ENCODE measurements around the gene ZNF664.

The ZNF664 gene

DNA sequence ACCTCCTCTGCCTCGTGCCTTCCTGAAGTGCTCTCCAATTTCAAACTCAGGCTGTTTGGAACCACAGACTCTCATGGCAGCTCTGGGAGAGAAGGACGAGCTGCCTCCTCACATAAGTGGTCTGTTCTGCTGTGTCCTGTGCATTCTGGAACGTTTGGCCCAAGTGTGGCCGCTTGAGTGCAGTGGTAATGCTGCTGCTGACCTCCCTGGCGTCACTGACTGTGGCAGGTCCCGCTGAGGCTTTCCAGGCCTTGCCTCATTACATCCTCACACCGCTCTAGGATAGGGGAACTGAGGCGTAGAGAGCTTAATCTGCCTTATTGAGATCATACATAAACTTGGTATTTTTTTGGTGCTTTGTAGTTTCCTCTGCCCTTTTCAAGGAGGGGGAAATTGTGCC, 14.6 kb upstream of the ZNF664 start:
- no peak for DNase-seq (ENCODE audit: low read depth in 1 of 2, low spot score in 1 of 2)

DNA sequence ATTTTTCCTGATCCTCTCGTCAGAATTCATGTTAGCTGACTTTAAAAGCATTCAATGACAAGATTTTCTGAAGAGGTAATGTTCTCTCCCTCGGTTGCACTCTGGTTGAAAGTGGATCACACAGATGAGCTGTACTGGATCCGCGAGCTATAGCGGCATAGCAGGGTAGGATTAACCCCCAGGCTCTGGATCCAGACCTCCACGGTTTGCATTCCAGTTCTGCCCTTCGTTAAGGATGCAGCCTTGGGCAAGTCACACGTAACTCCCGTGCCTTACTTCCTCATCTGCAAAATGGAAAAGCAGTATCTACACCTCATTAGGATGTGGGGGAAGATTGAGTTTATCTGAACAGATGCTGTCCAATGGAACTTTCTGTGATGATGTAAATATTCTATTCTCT, 14.1 kb upstream of the ZNF664 start:
- DNase-seq (ENCODE audit: low read depth in 1 of 2, low spot score in 1 of 2), result no peak

DNA sequence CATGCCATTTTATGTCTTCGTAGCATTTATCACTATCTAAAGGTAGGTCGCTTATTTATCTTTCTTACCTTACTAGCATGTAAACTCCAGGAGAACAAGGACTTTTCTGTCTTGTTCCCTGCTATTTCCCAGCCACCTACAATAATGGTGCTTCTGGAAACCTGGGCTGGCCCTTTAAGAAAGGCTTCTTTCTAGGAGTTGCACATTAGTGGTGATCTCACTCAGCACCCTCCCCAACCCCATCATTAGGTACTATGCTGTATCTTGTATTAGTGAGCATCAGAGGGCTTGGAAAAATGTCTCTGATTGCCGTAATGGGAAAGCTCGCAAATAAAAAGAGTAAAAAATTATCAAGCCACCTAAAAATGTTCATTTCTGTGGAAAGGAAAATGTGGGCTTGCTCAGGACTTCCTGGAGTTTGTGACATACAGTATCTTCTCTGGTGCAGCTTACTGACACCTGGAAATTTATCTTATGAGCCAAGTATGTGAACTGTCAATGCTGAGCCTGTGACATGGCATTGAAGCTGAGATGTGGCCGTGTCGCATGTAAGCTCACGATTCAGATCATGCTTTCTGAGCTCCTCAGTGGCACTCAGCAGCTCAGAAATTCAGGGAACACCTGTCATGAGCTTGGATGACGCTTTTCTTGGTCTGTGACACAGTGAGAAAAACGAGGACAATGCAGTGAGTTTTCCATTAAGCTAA, 12.8 kb upstream of the ZNF664 start:
- no peak for DNase-seq (ENCODE audit: low read depth in 1 of 2, low spot score in 1 of 2)

DNA sequence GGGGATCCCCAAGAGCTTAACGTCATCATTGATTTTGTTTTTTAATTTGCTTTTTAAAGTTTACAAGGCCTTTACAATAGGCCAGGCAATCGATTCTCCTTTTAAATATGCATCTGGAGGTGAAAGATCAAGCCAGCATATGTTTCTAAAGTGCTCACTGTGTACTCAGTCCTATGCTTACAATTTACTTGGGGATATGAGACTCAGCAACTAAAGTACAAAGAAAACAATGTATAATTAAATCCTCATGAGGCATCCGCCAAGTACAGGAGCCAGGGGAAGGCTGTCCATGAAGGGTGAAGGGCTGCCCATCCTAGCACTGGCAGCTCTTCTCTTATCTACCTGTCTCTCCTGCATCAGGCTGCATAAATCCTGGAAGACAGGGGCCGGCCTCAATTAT, 12.2 kb upstream of the ZNF664 start:
- no peak for DNase-seq (ENCODE audit: low read depth in 1 of 2, low spot score in 1 of 2)

DNA sequence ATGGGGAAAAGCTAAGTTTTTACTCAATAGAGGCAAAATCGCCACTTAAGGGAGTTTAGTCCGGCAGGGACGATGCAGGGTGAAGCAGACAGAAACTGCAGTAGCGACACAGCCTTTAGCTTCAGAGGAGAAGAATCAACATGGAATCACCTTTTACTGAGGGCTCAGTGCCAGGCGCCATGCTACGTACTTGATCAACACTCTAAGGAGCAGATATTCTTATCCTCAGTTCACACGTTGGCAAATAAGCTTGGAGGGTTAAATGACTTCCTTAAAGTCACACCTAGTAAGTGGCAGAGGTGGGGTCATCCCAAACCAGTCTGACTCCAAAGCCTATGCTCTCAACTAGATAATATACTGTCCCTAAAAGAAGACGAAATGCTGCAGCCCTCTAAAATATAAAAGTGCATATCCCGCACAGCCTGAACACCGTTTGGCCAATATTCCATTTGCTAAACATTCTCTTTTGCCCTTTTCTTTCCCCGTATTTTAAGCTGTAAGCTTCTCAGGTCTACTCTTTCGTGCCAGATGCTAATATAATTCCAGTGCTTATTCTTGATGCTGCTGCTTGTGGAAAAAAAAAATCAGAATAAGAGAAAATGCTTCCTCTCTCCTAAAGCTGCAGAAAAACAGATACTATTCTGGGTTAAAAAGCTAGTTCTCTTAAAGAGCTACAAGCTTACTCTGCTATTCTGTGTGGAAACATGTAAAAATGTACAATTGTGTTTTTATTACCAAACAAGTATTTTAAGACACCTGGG, 11.2 kb upstream of the ZNF664 start:
- DNase-seq (ENCODE audit: low read depth in 1 of 2, low spot score in 1 of 2), result no peak

DNA sequence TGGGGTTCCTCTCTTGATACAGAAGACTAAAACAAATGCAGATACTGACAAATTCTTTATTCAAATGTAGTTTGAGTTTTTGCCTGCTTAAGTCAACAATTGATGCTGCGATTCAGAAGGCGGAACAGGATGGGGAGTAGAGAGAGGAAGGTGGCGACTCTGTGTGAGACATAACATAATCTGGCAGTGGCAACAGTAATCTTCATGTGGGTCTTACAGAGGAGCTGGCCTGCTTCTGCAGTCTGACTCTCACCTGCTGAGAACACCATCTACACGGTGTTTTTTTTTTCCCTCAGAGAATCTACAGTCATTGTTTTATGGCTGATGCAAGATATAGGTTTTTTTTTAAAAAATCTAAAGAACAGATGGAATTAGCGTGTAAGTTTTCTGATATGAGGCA, 10.5 kb upstream of the ZNF664 start:
- DNase-seq (ENCODE audit: low read depth in 1 of 2, low spot score in 1 of 2), result no peak

DNA sequence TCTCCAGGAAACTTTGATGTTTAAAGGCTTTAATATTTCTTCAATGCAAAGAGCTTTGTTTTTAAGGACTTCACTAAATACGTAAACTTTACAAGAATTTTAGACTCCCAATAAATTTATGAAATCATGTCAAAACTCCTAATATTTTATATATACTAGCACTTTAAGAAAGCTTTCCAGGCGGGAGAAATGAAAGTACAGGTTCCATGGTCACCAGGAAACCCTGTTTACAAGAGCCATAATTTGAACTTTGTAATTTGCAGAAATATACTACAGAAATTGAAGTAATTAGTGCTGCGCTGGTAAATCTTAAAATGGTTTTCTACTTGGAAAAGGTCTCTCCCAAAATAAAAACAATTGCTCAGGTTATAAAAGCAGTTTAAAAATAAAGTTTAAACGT, 9.2 kb upstream of the ZNF664 start:
- DNase-seq (ENCODE audit: low read depth in 1 of 2, low spot score in 1 of 2), result no peak

DNA sequence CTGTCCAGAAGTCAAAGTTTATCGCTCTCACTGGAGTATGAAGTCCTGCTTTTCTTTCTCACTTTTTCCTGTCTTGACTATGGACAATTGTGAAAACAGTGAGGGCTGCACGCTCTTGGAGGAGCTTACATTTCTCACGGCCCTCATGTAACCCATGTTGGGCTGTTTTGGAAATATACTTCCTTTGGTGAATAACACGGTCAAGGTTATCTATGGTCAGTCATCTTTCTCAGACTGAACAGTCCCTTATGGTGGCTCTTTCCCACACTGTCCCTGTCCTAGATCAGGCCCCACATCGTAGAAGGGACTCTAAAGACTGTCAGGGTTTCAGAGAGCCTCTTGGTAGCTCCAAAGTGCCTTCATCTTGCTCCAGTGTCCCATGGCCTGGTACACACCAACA, 7.6 kb upstream of the ZNF664 start:
- no peak for DNase-seq (ENCODE audit: low read depth in 1 of 2, low spot score in 1 of 2)

DNA sequence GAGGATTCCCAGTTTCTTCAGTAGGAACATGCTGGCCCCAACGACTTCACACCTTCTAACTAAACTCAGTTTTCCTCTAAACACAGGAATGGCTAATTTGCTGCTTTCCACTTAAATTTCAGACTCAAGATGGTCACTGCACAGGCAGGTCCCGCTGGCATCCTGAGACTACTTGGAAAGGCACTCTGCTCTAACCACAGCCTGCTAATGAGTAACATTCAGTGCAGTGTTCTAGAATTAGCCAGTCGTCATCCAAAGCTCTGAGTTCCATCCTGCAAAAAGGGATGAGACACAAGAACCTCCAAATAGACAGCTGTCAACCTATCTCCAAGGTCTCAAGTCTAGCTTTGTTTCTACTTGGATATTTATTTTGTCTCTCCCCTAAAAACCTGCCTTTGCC, 6.4 kb upstream of the ZNF664 start:
- DNase-seq (ENCODE audit: low read depth in 1 of 2, low spot score in 1 of 2), result no peak

DNA sequence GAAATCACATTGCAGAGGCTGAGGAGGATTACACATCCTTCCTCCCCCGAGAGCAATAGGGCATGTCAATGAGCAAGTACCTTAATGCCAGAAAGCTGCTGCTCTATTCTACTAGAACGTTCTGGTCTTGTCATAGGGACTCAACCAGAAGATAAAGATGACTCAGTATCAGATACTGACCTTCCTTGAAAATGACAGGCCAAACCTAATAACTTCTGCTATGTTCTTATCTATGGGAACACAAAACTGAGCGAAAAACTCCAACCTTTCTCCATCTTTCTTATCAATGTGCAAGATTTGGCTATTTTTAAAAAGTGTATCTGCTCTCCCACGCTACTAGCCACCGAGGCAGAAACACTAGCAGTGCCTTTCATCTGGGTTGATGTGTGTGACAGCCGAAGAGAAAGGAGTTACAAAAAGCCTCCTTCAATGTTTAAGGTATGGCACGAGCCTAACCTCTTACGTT, 5.9 kb upstream of the ZNF664 start:
- DNase-seq (ENCODE audit: low read depth in 1 of 2, low spot score in 1 of 2), result no peak

DNA sequence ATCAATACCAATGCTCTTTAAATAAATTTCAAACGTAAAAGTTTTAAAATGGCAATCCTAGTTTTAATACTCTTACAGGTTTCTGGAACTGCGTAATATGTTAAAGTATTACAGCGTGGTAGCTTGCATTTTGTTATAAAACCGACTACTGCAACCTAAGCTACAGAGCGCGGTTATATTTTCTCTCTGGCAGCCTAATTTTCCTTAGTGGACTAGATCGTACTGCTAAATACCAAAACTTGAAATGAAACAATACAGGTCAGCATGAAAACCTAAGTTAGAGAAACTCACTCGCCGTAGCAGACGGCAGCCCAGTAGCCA, 1.6 kb upstream of the ZNF664 start:
- DNase-seq (ENCODE audit: low read depth in 1 of 2, low spot score in 1 of 2), result no peak

DNA sequence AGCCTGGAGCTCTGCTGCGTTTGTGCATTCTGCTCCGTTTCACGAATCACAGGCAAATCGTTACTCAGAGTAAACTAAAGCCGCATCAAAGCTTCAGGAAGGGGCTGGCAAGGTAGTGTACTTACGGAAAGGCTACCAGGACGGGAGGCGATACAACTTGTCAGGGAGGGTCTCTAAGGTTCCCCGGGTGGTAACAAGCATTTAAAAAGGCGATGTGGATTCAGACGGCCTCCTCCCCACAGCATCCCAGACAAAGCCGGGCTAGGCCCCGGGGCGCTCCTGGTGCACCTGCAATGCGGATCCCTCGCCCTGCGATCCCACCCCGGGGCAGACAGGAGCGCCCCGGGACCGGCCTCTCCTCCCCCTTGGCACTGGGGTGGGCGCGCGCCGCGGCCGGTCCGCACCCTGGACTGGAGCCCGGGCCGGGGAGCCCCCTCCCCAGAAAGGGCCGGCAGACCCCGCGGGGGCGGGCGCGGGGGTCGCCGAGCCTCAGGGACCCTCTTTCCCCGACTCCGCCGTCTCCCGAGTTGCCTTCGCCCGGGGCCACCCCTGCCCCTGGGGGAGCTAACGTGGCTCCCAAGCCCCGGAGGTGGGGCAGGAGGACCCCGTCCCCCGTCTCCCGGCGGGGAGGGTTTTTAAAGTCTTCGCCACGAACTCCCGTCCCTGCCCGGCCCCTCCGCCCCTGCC, 1.1 kb upstream of the ZNF664 start:
- no peak for DNase-seq (ENCODE audit: low read depth in 1 of 2, low spot score in 1 of 2)

DNA sequence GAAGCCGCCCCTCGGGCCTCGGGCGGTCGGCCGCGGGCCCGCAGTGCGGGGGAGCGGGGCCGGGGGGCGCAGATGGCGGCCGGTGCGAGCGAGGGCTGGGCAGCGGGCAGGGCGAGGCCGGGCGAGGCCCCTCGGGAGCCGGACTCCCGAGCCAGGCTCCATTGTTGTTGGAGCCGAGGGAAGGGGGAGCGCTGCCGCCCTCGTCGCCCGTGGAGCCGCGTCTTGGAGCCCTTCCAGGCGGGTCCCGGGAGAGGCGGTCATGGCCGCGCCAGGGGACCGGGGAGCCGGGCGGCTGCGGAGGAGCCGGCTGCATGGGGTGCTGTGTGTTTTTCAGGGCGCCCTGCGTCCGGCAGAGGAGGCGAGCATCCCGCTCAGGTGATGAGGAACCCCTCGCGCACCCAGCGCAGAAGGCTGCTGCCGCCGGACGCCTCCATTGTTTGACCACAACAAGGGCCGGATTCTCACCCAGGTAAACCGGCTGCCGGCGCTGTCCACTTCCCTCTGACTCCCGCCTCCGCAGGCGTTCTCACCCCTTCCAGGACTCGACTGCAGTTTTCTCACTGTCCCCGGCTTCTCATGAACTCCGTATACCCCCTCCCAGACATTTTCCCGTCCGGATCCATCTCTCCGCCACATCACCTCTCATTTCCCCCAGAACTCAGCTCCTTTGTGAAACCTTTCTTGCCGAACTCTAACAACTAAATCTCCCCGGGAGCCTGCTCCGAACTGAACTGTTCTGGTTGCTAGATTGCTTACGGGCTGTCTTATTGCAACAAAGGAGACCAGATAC, 732 bp downstream of the ZNF664 start:
- DNase-seq (ENCODE audit: low read depth in 1 of 2, low spot score in 1 of 2), result peak in 1 of 2 donors; percentile 4

DNA sequence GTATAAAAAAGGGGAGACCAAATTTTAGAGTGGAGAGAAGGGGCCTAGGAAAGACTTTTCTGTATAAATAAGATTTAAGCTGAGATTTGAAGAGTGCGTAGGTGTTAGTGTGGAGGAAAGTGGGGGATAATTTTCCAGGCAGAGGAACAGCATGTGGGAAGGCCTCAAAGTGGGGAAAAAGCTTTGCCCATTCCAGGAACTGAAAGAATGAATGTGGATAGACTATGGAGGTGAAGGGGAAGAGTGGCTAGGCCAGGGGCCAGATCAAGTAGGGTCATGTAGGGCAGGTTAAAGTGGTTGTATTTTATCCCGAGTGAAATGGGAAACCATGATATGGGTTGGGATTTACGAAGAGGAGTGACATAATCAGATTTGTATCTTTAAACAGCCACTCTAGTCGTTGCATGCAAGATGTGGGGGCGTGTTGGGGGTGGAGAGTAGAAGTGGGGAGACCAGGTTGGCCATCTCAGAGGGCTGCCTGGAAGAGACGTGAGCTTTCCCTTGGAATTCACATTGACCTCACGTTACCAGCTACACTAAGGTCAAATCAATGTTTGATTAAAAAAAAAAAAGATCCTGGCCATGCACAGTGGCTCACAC, 3.3 kb downstream of the ZNF664 start:
- no peak for DNase-seq (ENCODE audit: low read depth in 1 of 2, low spot score in 1 of 2)

DNA sequence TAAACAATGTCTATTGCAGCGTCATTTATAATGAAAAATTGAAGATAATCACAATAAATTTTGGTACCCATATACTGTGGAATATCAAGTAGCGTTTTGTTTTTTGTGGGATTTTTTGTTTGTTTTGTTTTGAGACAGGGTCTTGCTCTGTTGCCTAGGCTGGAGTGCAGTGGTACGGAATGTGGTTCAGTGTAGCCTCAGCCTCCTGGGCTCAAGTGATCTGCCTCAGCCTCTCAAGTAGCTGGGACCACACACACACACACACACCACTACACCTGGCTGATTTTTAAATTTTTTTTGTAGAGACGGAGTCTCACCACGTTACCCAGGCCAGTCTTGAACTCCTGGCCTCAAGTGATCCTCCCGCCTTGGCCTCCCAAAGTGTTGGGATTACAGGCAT, 6.6 kb downstream of the ZNF664 start:
- no peak for DNase-seq (ENCODE audit: low read depth in 1 of 2, low spot score in 1 of 2)

DNA sequence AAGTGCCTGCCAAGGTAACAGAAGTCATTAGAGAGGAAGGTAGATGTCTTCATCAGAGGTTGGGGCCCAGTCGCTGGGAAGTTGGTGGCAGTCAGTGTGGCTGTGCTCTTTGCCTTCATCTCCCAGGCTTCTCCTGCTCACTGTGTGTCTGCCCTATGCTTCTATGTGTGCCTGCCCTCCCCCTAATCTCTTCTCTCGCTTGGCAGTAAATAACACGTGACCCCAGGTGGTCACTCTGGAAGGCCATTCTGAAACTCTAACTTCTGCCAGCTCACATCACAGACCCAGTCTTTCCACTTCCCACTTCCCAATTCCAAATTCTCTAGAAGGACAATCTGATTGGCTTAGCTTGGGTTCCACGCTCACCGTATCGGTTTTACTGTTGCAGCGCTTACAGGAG, 9.3 kb downstream of the ZNF664 start:
- DNase-seq (ENCODE audit: low read depth in 1 of 2, low spot score in 1 of 2), result no peak

DNA sequence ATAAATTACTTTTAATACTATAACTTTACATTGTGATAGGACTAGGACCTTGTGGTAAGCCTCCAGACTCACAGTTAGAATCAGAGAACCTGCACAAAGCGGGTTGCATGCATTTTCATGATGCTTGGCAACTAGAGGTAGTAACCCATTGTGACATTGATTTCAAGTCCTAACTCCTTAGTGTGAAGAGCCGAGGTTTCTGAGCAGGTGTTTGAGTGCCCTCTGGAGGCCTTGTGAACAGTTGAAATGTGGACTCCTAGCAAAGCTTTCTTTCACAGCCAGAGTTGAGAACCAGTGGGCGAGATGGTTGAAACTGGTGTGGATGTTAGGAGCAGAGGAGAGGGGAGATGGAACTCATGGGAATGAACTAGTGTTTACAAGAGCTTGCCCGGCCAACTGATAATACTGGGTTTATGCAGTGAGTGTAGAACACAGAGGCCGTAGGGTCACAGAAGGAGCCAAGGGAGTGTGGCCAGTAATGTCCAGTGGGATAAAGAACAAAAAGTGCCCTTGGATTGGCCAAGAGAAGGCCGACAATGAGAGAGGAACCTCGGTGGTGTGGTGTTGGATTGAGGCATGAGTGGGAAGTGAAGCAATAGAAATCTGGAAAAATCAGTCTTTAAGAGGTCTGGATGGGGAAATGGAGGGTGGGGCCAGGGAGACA, 10.9 kb downstream of the ZNF664 start:
- DNase-seq (ENCODE audit: low read depth in 1 of 2, low spot score in 1 of 2), result peak in 1 of 2 donors; percentile 6

DNA sequence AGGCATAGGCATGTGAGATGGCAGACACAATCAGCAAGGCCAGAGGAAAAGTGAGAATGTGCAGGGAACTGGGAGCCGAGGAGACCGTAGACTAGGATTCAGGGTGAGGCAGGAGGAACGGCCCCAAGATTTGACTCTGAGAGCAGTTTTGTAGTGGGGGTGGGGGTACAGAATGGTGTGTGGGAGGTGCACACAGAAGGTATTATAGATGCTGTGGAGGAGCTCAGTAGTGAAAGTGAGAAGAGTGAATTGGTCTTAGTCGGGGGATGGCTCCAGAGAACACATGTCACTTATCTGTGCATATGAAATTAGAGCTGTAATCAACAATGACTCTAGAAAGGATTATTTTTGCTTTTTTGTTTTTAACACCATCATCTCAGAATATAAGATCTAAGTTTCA, 11.9 kb downstream of the ZNF664 start:
- no peak for DNase-seq (ENCODE audit: low read depth in 1 of 2, low spot score in 1 of 2)

DNA sequence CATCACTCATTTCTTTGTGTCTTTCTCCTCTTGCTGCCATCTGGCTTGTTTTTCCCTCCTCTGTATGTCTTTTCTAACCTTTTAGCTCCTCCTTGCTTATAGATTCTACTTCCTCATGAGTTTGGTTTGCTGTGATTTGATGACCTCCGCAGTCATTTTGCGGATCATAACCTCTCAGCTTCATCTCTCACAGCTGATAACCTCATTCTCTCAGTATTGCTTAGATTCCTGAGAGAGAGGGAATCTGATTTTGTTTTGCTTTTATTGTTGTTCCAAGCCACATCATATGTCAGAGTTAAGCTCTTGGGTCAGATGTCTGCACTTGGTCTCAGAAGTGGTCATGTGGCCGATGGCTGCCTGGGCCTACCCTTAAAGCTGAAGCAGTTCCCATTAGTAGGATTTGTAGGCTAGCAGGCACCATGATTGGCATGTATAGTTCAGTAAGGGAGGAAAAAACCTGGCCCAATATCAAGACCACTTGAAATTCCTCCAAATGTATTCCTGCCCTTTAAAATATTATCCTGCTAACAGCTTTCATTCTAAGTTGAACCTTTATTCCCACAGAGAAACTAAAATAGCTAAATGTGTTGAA, 13.5 kb downstream of the ZNF664 start:
- no peak for DNase-seq (ENCODE audit: low read depth in 1 of 2, low spot score in 1 of 2)

DNA sequence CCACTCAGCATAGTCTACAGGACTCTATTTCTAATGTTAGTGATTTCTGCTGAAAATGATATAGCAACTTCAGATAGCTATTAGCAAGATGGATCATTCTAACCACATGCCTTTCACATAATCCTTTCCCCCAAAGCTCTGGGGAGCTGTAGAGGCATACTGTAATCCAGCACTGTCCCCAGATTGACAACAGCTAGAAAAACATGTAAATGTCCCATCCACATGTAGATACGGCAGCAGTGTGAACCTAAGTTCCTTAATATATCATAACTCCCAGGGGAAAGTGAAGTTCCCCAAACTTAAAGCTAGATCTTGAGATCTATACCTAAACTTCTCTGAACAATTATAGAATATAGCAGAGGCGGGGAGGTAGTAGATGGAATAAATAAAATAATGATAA, 14.0 kb downstream of the ZNF664 start:
- no peak for DNase-seq (ENCODE audit: low read depth in 1 of 2, low spot score in 1 of 2)

All from activated T-helper 1 cell treated with anti-CD3 and anti-CD28 coated beads, Interleukin-2, amount 50 U/mL, for 16 hours (primary cell).